Measurements from ENCODE around the gene BCAR3.

Gene BCAR3

GRCh38 chr1:93728480-93729131 lies 47.0 kb upstream of the BCAR3 start:
- no peaks in the 10 kb centered on the region for H3K79me2 ChIP-seq (ENCODE audit: control insufficient read depth, insufficient read depth, low read length, poor library complexity)
- WGBS (ENCODE audit: extremely low coverage, insufficient coverage, insufficient read length) = no CpG with 5 or more reads among the region's 13 CpGs
- no peak overlapping the region for H4K8ac ChIP-seq (ENCODE audit: low read depth, low read length)
- H3K27ac ChIP-seq (ENCODE audit: low read depth, low read length) = no peak overlapping the region
- no peak overlapping the region for H3K4ac ChIP-seq (ENCODE audit: low read depth, low read length)
- no peak overlapping the region for H4K91ac ChIP-seq (ENCODE audit: low read depth, low read length)
- no peaks in the 10 kb centered on the region for H3K27me3 ChIP-seq (ENCODE audit: insufficient read depth, low read length)
- no peak overlapping the region for H2AK5ac ChIP-seq (ENCODE audit: low read length)
- peaks cover 5% of the 10 kb centered on the region for H3K79me1 ChIP-seq (ENCODE audit: low read length)
- H3K14ac ChIP-seq (ENCODE audit: low read length) = no peak overlapping the region
- H3K9ac ChIP-seq (ENCODE audit: low read length) = no peak overlapping the region
- no peak overlapping the region for H2BK12ac ChIP-seq (ENCODE audit: low read length)
- H3K9me3 ChIP-seq (ENCODE audit: insufficient read depth, low read depth, low read length) = peaks cover 1% of the 10 kb centered on the region
- H3K18ac ChIP-seq (ENCODE audit: low read length) = no peak overlapping the region
- no peak overlapping the region for H3K4me3 ChIP-seq (ENCODE audit: low read depth, low read length)
- DNase-seq = no peak
- H2BK120ac ChIP-seq (ENCODE audit: insufficient read depth, low read length, poor library complexity) = no peak overlapping the region
- H2AFZ ChIP-seq (ENCODE audit: insufficient read depth, low read length, poor library complexity) = no peak overlapping the region
- H3K4me1 ChIP-seq (ENCODE audit: control insufficient read depth in 1 of 2, insufficient read depth in 2 of 2, low read length in 2 of 2) = no peaks in the 10 kb centered on the region
- no peak overlapping the region for H4K12ac ChIP-seq (ENCODE audit: low read depth, low read length)
- no peak overlapping the region for H3K4me2 ChIP-seq (ENCODE audit: low read length)
- no peak overlapping the region for H3K23ac ChIP-seq (ENCODE audit: low read length)
- H2BK5ac ChIP-seq (ENCODE audit: low read depth, low read length, poor library complexity) = no peak overlapping the region
- H3K36me3 ChIP-seq (ENCODE audit: control insufficient read depth in 1 of 2, insufficient read depth in 2 of 2, low read length in 2 of 2) = no peaks in the 10 kb centered on the region

GRCh38 chr1:93723733-93724270 lies 42.2 kb upstream of the BCAR3 start:
- Histone ChIP-seq H2BK5ac (ENCODE audit: low read depth, low read length, poor library complexity) (no peak overlapping the region), H3K9ac (ENCODE audit: low read length) (no peak overlapping the region), H3K27me3 (ENCODE audit: insufficient read depth, low read length) (no peaks in the 10 kb centered on the region), H3K4me3 (ENCODE audit: low read depth, low read length) (no peak overlapping the region), H3K79me2 (ENCODE audit: control insufficient read depth, insufficient read depth, low read length, poor library complexity) (no peaks in the 10 kb centered on the region), H3K4ac (ENCODE audit: low read depth, low read length) (no peak overlapping the region), H3K27ac (ENCODE audit: low read depth, low read length) (no peak overlapping the region), H3K4me2 (ENCODE audit: low read length) (no peak overlapping the region), H3K9me3 (ENCODE audit: insufficient read depth, low read depth, low read length) (peaks cover 1% of the 10 kb centered on the region), H3K14ac (ENCODE audit: low read length) (peak overlapping the region; percentile 10), H3K18ac (ENCODE audit: low read length) (no peak overlapping the region), H3K23ac (ENCODE audit: low read length) (no peak overlapping the region), H2AK5ac (ENCODE audit: low read length) (no peak overlapping the region), H4K8ac (ENCODE audit: low read depth, low read length) (no peak overlapping the region), H4K12ac (ENCODE audit: low read depth, low read length) (no peak overlapping the region), H2BK12ac (ENCODE audit: low read length) (peak overlapping the region; percentile 47), H3K79me1 (ENCODE audit: low read length) (peaks cover 10% of the 10 kb centered on the region), H2BK120ac (ENCODE audit: insufficient read depth, low read length, poor library complexity) (no peak overlapping the region), H2AFZ (ENCODE audit: insufficient read depth, low read length, poor library complexity) (no peak overlapping the region), H3K4me1 (ENCODE audit: control insufficient read depth in 1 of 2, insufficient read depth in 2 of 2, low read length in 2 of 2) (peaks cover 5% of the 10 kb centered on the region in 2 experiments), H3K36me3 (ENCODE audit: control insufficient read depth in 1 of 2, insufficient read depth in 2 of 2, low read length in 2 of 2) (no peaks in the 10 kb centered on the region), H4K91ac (ENCODE audit: low read depth, low read length) (no peak overlapping the region)
- no peak for DNase-seq
- WGBS (ENCODE audit: extremely low coverage, insufficient coverage, insufficient read length) = no CpG with 5 or more reads among the region's 5 CpGs

GRCh38 chr1:93723110-93723509 lies 41.5 kb upstream of the BCAR3 start:
- Histone ChIP-seq H3K14ac (ENCODE audit: low read length) (peak overlapping the region; percentile 6), H3K4ac (ENCODE audit: low read depth, low read length) (no peak overlapping the region), H4K8ac (ENCODE audit: low read depth, low read length) (peak overlapping the region; percentile 1), H3K36me3 (ENCODE audit: control insufficient read depth in 1 of 2, insufficient read depth in 2 of 2, low read length in 2 of 2) (no peaks in the 10 kb centered on the region), H2BK120ac (ENCODE audit: insufficient read depth, low read length, poor library complexity) (peak overlapping the region; percentile 10), H2AFZ (ENCODE audit: insufficient read depth, low read length, poor library complexity) (peak overlapping the region; percentile 11), H3K9ac (ENCODE audit: low read length) (no peak overlapping the region), H3K4me2 (ENCODE audit: low read length) (no peak overlapping the region), H3K9me3 (ENCODE audit: insufficient read depth, low read depth, low read length) (peaks cover 1% of the 10 kb centered on the region), H3K27me3 (ENCODE audit: insufficient read depth, low read length) (no peaks in the 10 kb centered on the region), H2BK12ac (ENCODE audit: low read length) (no peak overlapping the region), H3K79me1 (ENCODE audit: low read length) (peaks cover 10% of the 10 kb centered on the region), H3K4me1 (ENCODE audit: control insufficient read depth in 1 of 2, insufficient read depth in 2 of 2, low read length in 2 of 2) (peaks cover 5% of the 10 kb centered on the region in 2 experiments), H3K23ac (ENCODE audit: low read length) (no peak overlapping the region), H4K91ac (ENCODE audit: low read depth, low read length) (peak overlapping the region; percentile 33), H4K12ac (ENCODE audit: low read depth, low read length) (no peak overlapping the region), H3K18ac (ENCODE audit: low read length) (no peak overlapping the region), H3K4me3 (ENCODE audit: low read depth, low read length) (no peak overlapping the region), H3K27ac (ENCODE audit: low read depth, low read length) (peak overlapping the region; percentile 21), H2AK5ac (ENCODE audit: low read length) (peak overlapping the region; percentile 6), H3K79me2 (ENCODE audit: control insufficient read depth, insufficient read depth, low read length, poor library complexity) (no peaks in the 10 kb centered on the region), H2BK5ac (ENCODE audit: low read depth, low read length, poor library complexity) (no peak overlapping the region)
- WGBS (ENCODE audit: extremely low coverage, insufficient coverage, insufficient read length) = no CpG with 5 or more reads among the region's 6 CpGs
- DNase-seq = peak; percentile 68 to 80

DNA sequence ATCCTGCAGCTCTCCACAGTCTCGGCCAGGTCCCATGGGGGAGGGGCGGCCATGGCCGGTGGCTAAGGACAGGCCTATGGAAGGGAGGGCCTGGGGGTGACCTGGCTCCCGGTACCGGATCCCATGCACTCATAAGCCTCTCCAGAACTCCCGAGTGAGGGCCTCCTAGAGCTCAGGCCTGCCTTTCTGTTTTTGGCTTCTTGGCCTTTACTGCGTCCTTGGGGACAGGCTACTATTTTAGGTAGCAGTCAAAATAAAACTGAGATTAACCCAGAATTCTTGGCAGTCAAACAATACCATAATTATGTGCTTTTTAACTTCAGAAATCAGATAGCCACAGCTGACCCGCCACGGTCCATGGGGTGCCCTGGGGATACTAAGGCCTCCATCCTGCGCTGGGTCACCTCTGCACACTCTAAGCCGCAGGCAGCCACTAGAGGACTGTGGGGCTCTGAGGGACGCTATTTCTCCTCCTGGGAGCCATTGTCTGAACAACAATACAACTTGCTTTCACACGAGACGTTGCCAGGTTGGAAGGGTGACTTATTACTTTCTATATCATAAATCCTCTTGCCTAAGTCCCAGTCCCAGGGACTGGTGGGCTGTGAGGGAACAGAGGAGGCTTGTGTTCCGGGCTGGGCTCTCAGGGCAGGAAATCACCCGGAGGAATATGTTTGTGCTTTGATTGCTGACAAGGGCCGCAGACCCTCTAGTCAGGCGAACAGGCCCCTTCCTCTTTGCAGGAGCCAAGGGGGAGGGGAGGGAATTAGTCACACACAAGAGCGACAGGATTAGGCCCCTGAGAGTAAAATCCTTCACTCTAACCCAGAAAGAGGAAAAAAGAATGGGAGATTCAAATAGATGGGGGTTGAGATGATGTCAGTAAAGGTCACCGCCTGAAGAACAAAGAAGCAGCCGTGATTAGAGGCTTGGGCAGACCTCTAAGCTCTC lies 40.7 kb upstream of the BCAR3 start:
- H2BK120ac ChIP-seq (ENCODE audit: insufficient read depth, low read length, poor library complexity) = peak overlapping the region; percentile 15

More for the DNA sequence above, 40.7 kb upstream of the BCAR3 start:
- no peaks in the 10 kb centered on the region for H3K27me3 ChIP-seq (ENCODE audit: insufficient read depth, low read length)
- WGBS (ENCODE audit: extremely low coverage, insufficient coverage, insufficient read length) = no CpG with 5 or more reads among the region's 21 CpGs
- peak overlapping the region; percentile 2 for H4K12ac ChIP-seq (ENCODE audit: low read depth, low read length)
- peak overlapping the region; percentile 35 for H2BK12ac ChIP-seq (ENCODE audit: low read length)
- no peak overlapping the region for H3K14ac ChIP-seq (ENCODE audit: low read length)
- H3K4me1 ChIP-seq (ENCODE audit: control insufficient read depth in 1 of 2, insufficient read depth in 2 of 2, low read length in 2 of 2) = peaks cover 5% of the 10 kb centered on the region in 2 experiments
- H3K23ac ChIP-seq (ENCODE audit: low read length) = no peak overlapping the region
- H3K4me3 ChIP-seq (ENCODE audit: low read depth, low read length) = no peak overlapping the region
- H3K9ac ChIP-seq (ENCODE audit: low read length) = no peak overlapping the region
- peak overlapping the region; percentile 59 for H4K91ac ChIP-seq (ENCODE audit: low read depth, low read length)
- no peak overlapping the region for H3K4ac ChIP-seq (ENCODE audit: low read depth, low read length)
- H2BK5ac ChIP-seq (ENCODE audit: low read depth, low read length, poor library complexity) = peak overlapping the region; percentile 6
- H3K36me3 ChIP-seq (ENCODE audit: control insufficient read depth in 1 of 2, insufficient read depth in 2 of 2, low read length in 2 of 2) = no peaks in the 10 kb centered on the region
- H3K79me1 ChIP-seq (ENCODE audit: low read length) = peaks cover 10% of the 10 kb centered on the region
- no peaks in the 10 kb centered on the region for H3K9me3 ChIP-seq (ENCODE audit: insufficient read depth, low read depth, low read length)
- no peak overlapping the region for H2AK5ac ChIP-seq (ENCODE audit: low read length)
- H3K4me2 ChIP-seq (ENCODE audit: low read length) = no peak overlapping the region
- H3K79me2 ChIP-seq (ENCODE audit: control insufficient read depth, insufficient read depth, low read length, poor library complexity) = no peaks in the 10 kb centered on the region
- no peak overlapping the region for H3K18ac ChIP-seq (ENCODE audit: low read length)
- peak overlapping the region; percentile 11 for H2AFZ ChIP-seq (ENCODE audit: insufficient read depth, low read length, poor library complexity)
- peak overlapping the region; percentile 59 for H3K27ac ChIP-seq (ENCODE audit: low read depth, low read length)
- peak overlapping the region; percentile 76 for H4K8ac ChIP-seq (ENCODE audit: low read depth, low read length)
- no peak for DNase-seq
